ENCODE data around the gene SPC25.
"Not testable (repeated sequence)": the region's sequence is repeated elsewhere in the genome, so short reads cannot be mapped to it uniquely, and the experiment has no call there.

The SPC25 gene, protein sequence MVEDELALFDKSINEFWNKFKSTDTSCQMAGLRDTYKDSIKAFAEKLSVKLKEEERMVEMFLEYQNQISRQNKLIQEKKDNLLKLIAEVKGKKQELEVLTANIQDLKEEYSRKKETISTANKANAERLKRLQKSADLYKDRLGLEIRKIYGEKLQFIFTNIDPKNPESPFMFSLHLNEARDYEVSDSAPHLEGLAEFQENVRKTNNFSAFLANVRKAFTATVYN

GRCh38 chr2:168890006-168890782 is at the start of gene SPC25:
TSS of gene SPC25 (minus strand) at chr2:168890430. CDS start at chr2:168889519, 911 bp downstream.
- FAIRE-seq: peak; percentile 87
- DNase-seq (ENCODE audit: low spot score): peak; percentile 87

GRCh38 chr2:168939918-168940317 is 49.7 kb upstream of the SPC25 start:
- FAIRE-seq (no peak), DNase-seq (ENCODE audit: low spot score) (no peak)

DNA sequence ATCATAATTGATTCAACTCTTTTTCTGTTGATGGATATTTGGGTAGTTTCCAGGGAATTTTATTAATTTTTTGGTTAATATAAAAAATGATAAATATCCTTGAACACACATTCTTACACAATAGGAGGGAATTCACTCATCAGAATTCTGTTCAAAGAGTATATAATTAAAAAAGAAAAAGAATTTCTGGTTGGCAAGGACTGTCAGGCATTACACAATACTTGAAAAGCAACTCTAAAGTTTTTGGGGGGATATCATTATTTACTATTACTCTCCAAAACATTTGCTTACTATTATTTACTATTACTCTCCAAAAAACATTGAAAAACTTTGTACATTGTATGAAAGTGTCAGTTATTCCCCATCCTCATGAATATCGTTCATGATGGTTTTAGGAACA is 48.8 kb upstream of the SPC25 start:
- FAIRE-seq (no peak), DNase-seq (ENCODE audit: low spot score) (no peak)

- FAIRE-seq (no peak), DNase-seq (ENCODE audit: low spot score) (no peak)
These were observed 45.8 kb upstream of the SPC25 start for GRCh38 chr2:168935810-168936581.

GRCh38 chr2:168934826-168935225 is 44.6 kb upstream of the SPC25 start:
- DNase-seq (ENCODE audit: low spot score): no peak
- no peak for FAIRE-seq

- not testable (repeated sequence) for FAIRE-seq; DNase-seq (ENCODE audit: low spot score)
These were observed 41.9 kb upstream of the SPC25 start for GRCh38 chr2:168932174-168932573.

GRCh38 chr2:168930242-168930641 is 40.0 kb upstream of the SPC25 start:
- DNase-seq (ENCODE audit: low spot score) (no peak), FAIRE-seq (no peak)

DNA sequence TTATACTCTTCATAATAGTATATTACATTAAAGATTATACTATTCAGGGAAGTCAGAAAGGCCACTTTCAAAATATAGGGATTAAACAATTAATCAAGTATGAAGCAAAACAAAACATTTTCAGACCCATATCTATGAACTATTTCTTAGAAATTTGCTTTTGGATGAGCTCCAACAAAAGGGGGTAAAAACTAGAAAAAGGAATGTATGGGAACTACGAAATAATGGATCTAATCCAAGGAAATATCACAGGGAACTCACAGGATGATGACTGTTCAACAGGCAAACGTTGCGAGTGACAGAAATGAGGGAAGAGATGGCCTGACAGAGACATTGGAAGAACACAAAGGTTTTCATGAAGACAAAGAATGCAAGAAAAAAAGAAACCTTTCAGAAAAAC is 38.8 kb upstream of the SPC25 start:
- no peak for DNase-seq (ENCODE audit: low spot score)
- FAIRE-seq: no peak

GRCh38 chr2:168928113-168928831 is 38.0 kb upstream of the SPC25 start:
- no peak for DNase-seq (ENCODE audit: low spot score)
- no peak for FAIRE-seq

GRCh38 chr2:168926621-168927386 is 36.6 kb upstream of the SPC25 start:
- FAIRE-seq: no peak
- DNase-seq (ENCODE audit: low spot score): no peak

DNA sequence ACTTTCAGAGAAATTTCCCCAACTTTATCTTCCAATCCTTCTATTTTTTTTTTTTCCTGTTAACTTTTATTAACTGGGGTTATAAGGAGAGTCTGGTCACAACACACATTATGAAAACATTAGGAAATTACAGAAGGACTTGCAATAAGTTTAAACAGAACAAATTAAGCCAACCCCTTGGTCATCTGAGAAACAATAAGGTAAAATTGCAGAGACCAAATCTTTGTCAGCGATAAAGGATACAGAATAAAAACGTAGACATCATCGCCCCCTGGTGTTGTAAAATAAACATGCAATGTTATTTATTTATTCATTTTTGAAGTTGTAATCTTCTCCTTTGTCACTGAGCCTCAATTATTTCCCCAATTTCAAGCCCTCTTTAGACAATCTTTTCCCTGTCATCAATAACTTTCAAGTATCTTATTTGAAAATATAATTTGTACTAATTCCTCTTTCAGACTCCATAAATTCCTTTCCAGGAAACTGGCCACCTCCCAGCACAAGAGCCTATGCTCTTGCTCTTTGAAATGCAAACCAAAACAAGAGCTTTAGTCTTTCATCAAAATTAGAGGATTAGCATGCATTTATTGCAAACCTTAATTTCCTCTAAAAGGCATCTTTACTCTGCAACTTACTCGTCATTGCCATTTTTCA is 30.4 kb upstream of the SPC25 start:
- peak; percentile 14 for DNase-seq (ENCODE audit: low spot score)
- FAIRE-seq: peak; percentile 69

DNA sequence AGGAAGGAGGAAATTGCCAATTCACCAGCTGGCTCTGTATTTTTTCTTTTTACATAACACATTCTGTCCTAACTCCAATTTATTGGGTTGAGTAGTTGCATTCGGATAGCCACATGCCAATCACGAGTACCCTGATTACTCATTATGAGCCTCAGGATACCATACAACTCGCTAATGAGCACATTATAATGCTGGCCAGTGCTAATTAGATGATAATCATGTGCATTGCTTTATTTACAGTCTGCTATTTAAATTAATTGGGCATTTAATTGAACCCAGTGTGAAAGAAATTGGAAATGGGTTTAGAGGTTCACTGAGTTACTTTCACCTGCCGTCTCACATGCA is 26.1 kb upstream of the SPC25 start:
- no peak for DNase-seq (ENCODE audit: low spot score)
- no peak for FAIRE-seq

DNA sequence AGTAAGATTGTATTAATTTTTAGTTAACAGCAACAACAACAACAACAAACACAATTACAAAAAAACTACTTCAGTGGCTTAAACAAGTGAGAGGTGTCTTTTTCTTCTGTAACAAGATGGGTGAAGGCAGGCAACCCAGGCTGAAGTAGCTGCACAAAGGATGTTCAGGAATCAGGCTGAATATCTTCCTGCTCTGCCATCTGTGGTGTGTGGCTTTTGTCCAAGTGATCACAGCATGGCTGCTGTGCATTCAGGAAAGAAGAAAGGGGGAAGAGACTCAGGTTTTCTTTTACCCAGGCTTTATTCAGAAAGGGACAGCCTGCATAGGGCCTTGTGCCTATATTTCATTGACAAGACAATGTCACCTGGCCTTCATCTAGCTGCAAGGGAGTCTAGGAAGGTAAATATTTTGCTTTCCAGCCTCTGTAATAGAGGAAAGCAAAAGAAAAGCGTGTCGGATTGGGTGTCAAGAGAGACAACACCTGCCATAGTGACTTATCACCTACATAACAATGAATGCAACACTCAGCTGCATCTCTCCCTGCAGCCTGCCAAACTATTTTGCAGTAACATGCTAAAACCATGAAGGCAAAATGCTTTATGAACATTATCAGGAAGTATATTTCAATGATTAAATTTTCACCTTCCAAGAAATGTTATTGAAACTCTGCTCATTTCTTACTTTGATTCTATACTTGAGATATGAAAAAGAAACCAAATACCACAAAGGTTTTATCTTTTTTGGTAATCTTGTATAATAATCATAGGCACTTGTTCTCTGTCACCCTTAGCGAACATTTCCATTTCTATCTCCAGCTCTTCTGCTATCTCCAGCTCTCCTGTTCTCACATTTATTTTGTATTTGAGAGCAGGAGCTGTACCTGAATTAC is 25.5 kb upstream of the SPC25 start:
- DNase-seq (ENCODE audit: low spot score): no peak

DNA sequence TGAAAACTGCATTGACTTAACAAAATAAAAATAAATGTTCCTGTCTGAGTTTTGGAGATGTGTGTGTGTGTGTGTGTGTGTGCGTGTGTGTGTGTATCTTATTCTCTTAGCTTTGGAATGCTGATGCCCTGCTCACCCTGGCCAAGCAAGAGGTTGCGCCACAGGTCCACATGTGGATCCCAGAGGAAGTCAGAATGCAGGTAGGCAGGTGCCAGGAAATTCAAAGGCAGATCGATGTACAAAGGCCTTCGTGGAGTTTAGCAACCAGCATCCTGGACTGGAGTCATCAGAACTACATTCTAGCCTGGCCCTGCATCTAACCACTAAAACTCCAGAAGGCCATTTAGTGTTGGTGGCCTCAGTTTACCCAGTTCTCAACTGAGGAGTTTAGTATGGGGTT is 23.3 kb upstream of the SPC25 start:
- FAIRE-seq (no peak), DNase-seq (ENCODE audit: low spot score) (no peak)

More for the DNA sequence above, 25.5 kb upstream of the SPC25 start:
- no peak for FAIRE-seq

GRCh38 chr2:168912901-168913369 is 22.7 kb upstream of the SPC25 start:
- no peak for FAIRE-seq

GRCh38 chr2:168912466-168912865 is 22.2 kb upstream of the SPC25 start:
- FAIRE-seq (no peak), DNase-seq (ENCODE audit: low spot score) (no peak)

More at GRCh38 chr2:168912901-168913369, 22.7 kb upstream of the SPC25 start:
- no peak for DNase-seq (ENCODE audit: low spot score)

- DNase-seq (ENCODE audit: low spot score): no peak
- FAIRE-seq: no peak
These were observed 20.1 kb upstream of the SPC25 start for GRCh38 chr2:168910330-168910729.

GRCh38 chr2:168907940-168908662 is 17.9 kb upstream of the SPC25 start:
- FAIRE-seq: no peak
- no peak for DNase-seq (ENCODE audit: low spot score)
